GM18499 (cell line): ENCODE results near the gene C16orf90.
"Not testable (repeated sequence)": the region's sequence is repeated elsewhere in the genome, so short reads cannot be mapped to it uniquely, and the experiment has no call there.

ENCODE experiments used
- ATAC-seq: cut with Tn5 transposase; IDR thresholded peaks from one replicate; pipeline ENCODE4 v1.9.1; 2021; ENCODE audit warnings: moderate number of reproducible peaks; ENCODE audit not compliant: insufficient read depth, unreplicated experiment

The C16orf90 gene

GRCh38 chr16:3485097-3485745 is 10.1 kb downstream of the C16orf90 start:
- no peak for ATAC-seq

- ATAC-seq, result no peak
Observed at GRCh38 chr16:3484318-3485096, 10.8 kb downstream of the C16orf90 start.

- no peak for ATAC-seq
Observed at GRCh38 chr16:3482659-3483241, 12.5 kb downstream of the C16orf90 start.

- ATAC-seq, result no peak
Observed at GRCh38 chr16:3481696-3482658, 13.3 kb downstream of the C16orf90 start.

GRCh38 chr16:3480901-3481695 is 14.2 kb downstream of the C16orf90 start:
- no peak for ATAC-seq

- ATAC-seq, result no peak
Observed at GRCh38 chr16:3479654-3480216, 15.6 kb downstream of the C16orf90 start.

DNA sequence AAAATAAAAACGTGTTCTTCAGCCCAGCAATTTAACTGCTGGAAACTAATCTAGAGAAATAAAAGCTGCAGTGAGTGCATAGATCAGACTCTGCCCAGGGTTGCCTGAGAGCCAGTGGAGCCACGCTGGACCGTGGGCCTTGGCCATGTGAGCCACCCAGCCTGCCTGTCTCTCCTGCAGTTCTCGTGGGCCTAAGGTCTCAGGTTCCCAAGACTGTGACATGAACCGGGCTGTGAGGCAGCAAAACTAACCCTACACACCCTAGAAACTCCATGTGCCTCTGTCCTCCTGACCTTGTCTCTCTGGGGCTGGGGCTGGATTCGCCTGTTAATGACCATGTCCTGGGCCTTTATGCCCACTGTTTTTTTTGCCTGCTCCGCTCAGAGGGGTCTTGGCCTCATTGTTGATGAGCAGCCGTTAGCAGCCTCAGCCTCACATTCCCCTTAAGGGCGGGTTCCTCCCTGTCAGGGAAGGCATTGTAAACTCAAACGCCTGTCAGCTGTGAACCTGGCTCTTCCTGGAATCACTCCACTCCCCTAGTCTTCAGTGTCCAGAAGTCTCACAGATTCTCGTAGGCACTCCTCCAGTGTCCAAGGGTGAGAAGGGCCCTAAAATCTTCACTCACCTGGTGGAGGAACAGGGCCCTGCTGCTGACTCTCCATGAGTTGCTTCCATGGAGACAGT is 16.9 kb downstream of the C16orf90 start:
- no peak for ATAC-seq

GRCh38 chr16:3476409-3476808 is 18.9 kb downstream of the C16orf90 start:
- ATAC-seq, result no peak

- no peak for ATAC-seq
Observed at GRCh38 chr16:3475604-3476375, 19.5 kb downstream of the C16orf90 start.

DNA sequence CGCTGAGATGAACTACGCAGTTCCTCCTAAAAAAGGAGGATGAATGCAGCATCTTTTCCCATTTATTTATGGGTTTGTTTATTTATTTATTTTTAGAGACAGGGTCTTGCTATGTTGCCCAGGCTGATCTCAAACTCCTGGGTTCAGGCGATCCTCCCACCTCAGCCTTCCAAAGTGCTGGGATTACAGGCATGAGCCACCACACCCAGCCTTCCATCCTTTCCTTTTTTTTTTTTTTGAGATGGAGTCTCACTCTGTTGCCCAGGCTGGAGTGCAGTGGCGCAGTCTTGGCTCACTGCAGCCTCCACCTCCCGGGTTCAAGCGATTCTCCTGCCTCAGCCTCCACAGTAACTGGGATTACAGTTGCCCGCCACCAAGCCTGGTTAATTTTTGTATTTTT is 20.4 kb downstream of the C16orf90 start:
- not testable (repeated sequence) for ATAC-seq

DNA sequence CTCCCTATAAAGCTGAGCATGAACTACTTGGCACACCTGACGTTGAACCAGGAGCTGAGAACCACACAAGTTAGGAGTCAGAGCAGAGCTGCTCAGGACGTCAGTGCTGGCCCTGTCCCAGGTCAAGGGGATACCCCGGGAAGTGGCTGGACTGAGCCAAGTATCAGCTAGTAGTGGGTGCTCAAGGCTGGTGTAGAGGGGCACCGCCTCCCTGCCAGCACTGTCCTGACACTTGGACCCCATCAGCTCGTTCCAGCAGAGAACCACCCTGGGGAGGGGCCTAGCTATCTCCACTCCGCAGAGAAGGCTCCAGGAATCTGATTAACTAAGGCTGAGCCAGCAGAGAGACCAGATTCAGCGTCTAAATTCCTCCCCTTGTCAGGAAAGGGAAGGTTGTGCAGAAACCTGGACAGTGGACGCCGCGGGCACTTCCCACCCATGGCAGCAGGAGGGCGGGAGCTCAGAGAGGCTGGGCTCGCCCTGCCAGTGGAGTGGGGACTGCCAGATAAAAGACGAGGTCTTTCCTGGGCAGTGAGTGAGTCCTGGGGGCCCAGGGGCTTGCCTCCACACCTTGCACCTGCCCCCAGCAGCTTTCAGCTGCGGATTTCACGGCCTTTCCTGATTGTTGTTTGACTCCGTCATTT is 21.0 kb downstream of the C16orf90 start:
- ATAC-seq, result no peak

GRCh38 chr16:3473596-3473943 is 21.7 kb downstream of the C16orf90 start:
- ATAC-seq, result not testable (repeated sequence)

DNA sequence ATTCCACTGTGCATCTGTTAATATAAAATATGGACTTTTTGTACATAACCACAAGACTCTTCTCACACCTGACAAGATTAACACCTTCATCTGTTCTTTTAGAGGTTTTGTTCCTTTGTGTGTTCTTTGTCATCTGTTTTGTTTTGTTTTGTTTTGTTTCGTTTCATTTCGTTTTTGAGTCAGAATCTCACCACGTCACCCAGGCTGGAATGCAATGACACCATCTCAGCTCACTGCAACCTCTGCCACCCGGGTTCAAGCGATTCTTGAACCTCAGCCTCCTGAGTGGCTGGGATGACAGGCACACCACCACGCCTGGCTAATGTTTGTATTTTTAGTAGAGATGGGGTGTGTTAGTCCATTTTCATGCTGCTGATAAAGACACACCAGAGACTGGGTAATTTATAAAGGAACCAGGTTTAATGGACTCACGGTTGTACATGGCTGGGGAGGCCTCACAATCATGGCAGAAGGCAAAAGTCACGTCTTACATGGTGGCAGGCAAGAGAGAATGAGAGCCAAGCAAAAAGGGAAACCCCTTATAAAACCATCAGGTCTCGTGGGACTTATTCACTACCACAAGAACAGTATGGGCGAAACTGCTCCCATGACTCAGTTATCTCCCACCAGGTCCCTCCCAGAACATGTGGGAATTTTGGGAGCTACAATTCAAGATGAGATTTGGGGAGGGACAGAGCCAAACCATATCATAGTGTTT is 22.3 kb downstream of the C16orf90 start:
- ATAC-seq, result no peak

- no peak for ATAC-seq
Observed at GRCh38 chr16:3471518-3472176, 23.6 kb downstream of the C16orf90 start.

DNA sequence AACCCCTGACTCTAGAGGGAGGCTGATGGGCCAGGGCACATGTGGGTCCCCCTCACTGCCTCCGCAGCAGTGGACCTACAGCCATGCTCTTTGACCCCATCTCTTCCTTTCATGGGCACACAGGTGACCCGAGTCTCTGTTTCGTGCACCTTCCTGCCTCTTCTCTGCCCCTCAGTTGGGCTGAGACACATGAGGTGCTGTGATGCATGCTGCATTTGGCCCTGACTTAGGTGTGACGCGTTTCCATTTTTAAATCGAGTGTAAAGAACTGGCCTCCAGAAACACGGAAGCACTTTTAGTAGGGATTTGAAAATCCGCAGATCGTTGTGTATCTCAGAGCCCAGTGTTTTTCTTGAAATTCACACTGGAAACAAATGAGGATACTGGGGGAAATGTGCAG is 24.6 kb downstream of the C16orf90 start:
- no peak for ATAC-seq

GRCh38 chr16:3469736-3470135 is 25.6 kb downstream of the C16orf90 start:
- no peak for ATAC-seq
